Left forelimb (tissue), 1 donor: ENCODE data around the gene PLCB3.

Experiments
- DNase-seq: peaks from one replicate; pipeline ENCODE4 v3.0.0-alpha.2; 2018; ENCODE audit warnings: low spot score

Gene PLCB3

DNA sequence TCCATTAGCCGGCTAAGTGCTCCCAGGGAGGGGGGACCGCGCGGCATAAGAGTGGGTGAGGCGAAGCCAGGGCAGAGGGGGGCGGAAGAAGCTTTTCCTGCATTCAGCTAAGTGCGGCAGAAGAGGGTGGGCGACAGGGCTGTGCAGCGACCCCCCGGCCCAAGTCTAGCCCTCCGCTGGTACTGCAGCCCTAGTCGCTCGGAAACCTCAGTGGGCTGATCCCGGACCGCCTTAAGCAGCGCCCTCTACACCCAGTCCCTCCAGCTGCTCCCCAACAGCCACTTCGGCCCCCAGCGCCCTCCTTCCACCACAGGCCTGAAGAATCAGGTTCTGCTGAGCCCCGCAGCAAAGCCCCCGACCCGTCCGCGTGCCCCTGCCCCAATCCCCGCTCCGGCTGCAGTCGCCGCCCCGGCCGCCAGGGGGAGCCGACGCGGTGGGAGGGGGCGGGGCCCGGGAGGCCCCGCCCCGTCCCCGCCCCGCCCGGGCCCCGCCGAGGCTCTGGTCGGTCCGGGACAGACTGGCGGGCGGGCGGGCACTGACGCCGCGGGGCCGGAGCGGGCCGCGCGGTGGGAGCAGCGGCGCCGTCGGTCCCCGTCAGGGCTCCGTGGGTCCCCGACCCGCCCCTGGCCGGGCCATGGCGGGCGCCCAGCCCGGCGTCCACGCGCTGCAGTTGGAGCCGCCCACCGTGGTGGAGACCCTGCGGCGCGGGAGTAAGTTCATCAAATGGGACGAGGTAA, at the start of gene PLCB3:
Gene PLCB3, plus strand, starts transcription at position 515 of the 737 bp plus-strand sequence. Its CDS starts 120 bp downstream, at position 635.
- DNase-seq: peak; percentile 84

- DNase-seq: no peak
Measured at GRCh38 chr11:64201543-64201942, 49.8 kb upstream of the PLCB3 start.

DNA sequence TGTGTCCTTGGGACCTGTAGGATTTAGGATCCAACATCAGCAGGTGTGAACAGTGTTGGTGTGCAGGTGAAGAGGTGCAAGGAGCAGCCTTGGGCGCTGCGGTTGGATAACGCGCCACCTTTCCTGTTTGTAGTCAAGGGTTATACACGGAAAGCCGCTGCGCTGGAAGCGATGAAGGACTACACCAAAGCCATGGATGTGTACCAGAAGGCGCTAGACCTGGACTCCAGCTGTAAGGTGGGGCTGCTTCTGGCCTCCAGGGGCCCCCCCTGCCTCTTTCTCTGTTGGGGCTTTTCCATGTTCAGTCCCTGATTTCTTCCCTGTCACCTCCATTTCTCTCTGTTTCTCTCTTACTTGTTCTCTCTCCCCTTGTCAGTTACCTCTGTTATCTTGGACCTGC, 48.3 kb upstream of the PLCB3 start:
- no peak for DNase-seq

- no peak for DNase-seq
Measured at GRCh38 chr11:64203421-64204079, 47.8 kb upstream of the PLCB3 start.

DNA sequence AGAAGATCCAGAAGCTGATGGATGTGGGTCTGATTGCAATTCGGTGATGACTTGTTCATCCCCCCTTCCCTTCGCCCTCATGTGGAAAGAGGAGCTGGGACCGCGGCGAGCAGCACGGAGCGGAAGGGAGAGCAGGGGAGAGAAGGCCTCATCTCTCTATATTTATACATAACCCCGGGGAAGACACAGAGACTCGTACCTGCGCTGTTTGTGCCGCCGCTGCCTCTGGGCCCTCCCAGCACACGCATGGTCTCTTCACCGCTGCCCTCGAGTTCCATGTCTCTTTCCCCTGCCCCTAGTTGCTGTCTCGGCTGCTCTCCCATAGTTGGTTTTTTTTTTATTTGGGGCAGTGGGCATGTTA, 47.3 kb upstream of the PLCB3 start:
- no peak for DNase-seq

GRCh38 chr11:64204464-64204989, 46.8 kb upstream of the PLCB3 start:
- DNase-seq: no peak

GRCh38 chr11:64206457-64207255, 44.7 kb upstream of the PLCB3 start, which contains the start of gene FERMT3:
Gene FERMT3 (plus strand): TSS chr11:64206721. CDS start chr11:64207365, 644 bp downstream.
- DNase-seq: no peak

DNA sequence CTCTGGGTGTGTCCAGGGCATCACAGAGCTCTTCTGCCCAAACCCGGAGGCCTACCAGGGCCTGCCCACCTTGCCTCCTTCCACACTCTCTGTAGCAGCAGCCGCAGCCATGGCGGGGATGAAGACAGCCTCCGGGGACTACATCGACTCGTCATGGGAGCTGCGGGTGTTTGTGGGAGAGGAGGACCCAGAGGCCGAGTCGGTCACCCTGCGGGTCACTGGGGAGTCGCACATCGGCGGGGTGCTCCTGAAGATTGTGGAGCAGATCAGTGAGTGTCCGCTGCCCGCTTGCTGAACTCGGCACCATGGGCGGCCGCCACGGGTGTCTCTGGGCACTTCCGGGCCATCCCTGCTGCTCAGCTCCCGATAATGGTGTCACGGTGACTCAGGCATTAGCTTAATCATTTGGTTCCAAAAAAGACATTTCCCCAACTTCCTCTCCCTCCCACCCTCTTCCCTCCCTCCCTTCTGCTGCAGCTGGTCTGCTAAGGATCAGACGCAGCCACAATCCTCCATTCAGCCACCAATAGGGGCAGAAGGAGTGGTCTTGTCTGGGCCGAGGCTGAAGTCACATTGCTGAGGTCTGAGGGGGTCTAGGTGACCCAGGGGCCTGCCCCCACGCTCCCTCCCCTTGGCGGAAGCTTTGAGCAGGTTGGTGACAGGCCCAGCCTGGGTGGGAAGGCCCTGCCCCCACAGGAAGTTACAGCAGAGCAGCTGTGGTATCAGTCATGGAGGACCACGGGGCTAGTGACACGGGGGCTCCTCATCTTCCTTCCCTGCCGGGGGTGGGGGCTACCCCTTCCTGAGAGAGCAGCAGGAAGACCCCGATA, 43.9 kb upstream of the PLCB3 start:
- DNase-seq: no peak

DNA sequence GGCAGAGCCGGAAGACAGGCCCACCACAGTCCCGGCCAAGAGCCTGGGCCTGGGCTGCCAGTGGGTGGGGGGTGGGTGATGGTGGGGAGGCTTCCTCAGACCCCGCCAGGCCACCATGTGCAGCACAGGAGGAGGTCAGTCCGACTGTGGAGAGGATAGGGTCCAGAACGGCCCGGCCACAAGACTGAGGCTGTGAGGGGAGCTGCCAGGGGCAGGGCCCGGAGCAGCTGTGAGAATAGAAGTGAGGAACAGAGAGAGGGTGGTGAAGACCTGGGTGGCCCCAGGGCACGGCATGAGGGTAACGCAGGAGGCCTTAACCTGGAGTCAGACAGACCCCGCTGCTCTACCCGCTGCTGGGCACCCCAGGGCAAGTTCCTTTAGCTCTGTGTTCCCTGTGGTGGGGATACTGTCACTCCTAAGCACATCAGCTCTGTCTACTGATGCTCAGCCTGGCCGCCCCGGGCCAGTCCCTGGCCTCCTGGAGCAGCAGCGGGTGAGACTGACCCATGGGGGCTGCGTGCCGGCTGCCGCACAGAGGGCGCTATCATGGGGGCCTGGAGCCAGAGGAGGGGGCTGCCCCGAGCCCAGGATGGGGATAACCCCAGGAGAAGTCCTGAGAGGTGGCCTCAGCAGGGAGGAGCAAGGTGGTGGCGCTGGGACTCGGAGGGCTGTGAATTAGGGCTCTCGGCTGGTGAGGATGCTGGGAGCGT, 43.1 kb upstream of the PLCB3 start:
- DNase-seq: no peak

- no peak for DNase-seq
Measured at GRCh38 chr11:64208796-64209562, 42.4 kb upstream of the PLCB3 start.

GRCh38 chr11:64209563-64209843, 41.8 kb upstream of the PLCB3 start:
- DNase-seq: no peak

DNA sequence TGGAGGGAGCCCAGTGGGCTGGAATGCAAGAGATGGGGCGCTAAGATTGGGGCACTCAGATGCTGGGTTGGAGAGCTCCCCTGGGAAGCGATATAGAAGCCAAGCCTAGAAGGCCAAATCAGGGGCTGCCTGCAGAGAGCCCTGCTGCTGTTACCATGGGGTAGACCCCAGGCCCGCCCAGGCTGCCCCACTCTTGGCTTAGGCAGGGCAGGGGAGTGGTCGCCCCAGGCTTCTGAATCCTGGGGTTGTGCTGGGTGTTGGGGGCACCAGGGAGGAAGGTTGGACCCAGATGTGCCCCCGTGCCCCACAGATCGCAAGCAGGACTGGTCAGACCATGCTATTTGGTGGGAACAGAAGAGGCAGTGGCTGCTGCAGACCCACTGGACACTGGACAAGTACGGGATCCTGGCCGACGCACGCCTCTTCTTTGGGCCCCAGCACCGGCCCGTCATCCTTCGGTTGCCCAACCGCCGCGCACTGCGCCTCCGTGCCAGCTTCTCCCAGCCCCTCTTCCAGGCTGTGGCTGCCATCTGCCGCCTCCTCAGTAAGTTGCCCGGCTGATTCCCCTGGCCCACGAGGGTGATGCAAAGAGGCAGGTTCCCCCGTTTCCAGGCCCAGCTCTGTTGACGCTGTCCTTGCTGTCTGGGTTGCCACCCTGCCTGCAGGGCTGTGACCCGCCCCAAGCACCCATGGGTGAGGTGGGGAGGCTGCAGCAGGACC, 40.9 kb upstream of the PLCB3 start:
- no peak for DNase-seq

- no peak for DNase-seq
Measured at GRCh38 chr11:64211181-64211872, 40.0 kb upstream of the PLCB3 start.

GRCh38 chr11:64216879-64217278, 34.5 kb upstream of the PLCB3 start:
- no peak for DNase-seq

- DNase-seq: no peak
Measured at GRCh38 chr11:64218628-64219353, 32.5 kb upstream of the PLCB3 start.

DNA sequence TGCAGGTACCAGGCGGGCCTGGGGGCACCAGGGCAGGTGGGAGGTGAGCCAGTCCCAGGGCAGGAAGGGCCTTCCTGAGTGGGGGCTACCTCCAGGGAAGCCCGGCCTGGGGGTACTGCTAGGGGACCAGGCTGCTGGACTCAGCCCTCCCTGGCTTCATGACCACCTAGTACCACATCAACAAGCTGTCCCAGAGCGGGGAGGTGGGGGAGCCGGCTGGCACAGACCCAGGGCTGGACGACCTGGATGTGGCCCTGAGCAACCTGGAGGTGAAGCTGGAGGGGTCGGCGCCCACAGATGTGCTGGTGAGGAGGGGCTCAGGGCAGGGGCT, 32.0 kb upstream of the PLCB3 start:
- no peak for DNase-seq

- no peak for DNase-seq
Measured at GRCh38 chr11:64219755-64220154, 31.6 kb upstream of the PLCB3 start.

DNA sequence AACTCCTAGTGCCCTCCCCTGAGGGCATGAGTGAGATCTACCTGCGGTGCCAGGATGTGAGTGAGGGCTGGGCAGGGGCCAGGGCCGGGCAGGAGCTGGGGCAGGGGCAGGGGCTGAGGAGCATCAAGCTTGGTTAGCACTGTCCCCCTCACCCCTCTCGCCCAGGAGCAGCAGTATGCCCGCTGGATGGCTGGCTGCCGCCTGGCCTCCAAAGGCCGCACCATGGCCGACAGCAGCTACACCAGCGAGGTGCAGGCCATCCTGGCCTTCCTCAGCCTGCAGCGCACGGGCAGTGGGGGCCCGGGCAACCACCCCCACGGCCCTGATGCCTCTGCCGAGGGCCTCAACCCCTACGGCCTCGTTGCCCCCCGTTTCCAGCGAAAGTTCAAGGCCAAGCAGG, 31.1 kb upstream of the PLCB3 start:
- no peak for DNase-seq

DNA sequence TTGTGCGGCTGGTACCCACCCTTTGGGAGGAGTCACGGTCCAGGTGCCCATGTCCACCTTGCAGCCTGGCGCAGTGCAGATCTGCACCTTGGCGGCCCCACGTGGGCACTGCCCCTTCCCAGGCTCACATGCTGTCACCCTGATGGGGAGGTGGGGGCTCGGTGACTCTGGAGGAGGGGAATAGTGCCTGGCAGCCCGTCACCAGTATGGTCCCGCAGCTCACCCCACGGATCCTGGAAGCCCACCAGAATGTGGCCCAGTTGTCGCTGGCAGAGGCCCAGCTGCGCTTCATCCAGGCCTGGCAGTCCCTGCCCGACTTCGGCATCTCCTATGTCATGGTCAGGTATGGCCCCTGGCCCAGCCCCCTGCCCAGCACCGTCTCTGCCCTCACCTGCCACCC, 30.5 kb upstream of the PLCB3 start:
- DNase-seq: no peak
